GM12878 (cell line): ENCODE measurements around the gene USE1.

ENCODE experiments used
- CHD1 ChIP-seq: IDR thresholded peaks from 2 replicates; pipeline ENCODE4 v1.6.1; 2012; ENCODE audit warnings: low read depth, low read length, improper control_type of control experiment
- CTCF ChIP-seq, 3 experiments: IDR thresholded peaks in 2 of 3; conservative IDR thresholded peaks in 1 of 3; 2 replicates each; pipeline ENCODE4 v1.5.1; 2011; ENCODE audit warnings: low read depth in 3 of 3, low read length in 3 of 3, mild to moderate bottlenecking in 3 of 3, control low read depth in 2 of 3, moderate library complexity in 2 of 3, inconsistent platforms in 1 of 3, mixed read lengths in 1 of 3; ENCODE audit not compliant: control insufficient read depth in 2 of 3, insufficient read depth in 1 of 3; ENCODE audit errors: extremely low read depth in 1 of 3
- EZH2 ChIP-seq: IDR thresholded peaks from 2 replicates; pipeline ENCODE4 v1.6.1; 2012; ENCODE audit warnings: low read depth, mild to moderate bottlenecking, control low read depth, inconsistent platforms, low read length, borderline replicate concordance; ENCODE audit not compliant: control insufficient read depth
- MYB ChIP-seq: fragments of 150-350 bp; IDR thresholded peaks from 2 replicates; pipeline ENCODE4 v1.6.1; 2014; ENCODE audit warnings: mild to moderate bottlenecking, low read depth, low read length, borderline replicate concordance
- PBX3 ChIP-seq: IDR thresholded peaks from 2 replicates; pipeline ENCODE4 v1.6.1; 2011; ENCODE audit warnings: mild to moderate bottlenecking, low read depth, low read length, moderate library complexity; ENCODE audit not compliant: insufficient replicate concordance
- PML ChIP-seq: IDR thresholded peaks from 2 replicates; pipeline ENCODE4 v1.6.1; 2012; ENCODE audit warnings: low read length, inconsistent platforms
- RAD21 ChIP-seq: IDR thresholded peaks from 2 replicates; pipeline ENCODE4 v1.6.1; 2011; ENCODE audit warnings: mild to moderate bottlenecking, low read depth, low read length, moderate library complexity; ENCODE audit not compliant: insufficient read depth
- RFX5 ChIP-seq: IDR thresholded peaks from 2 replicates; pipeline ENCODE4 v1.6.1; 2011; ENCODE audit warnings: low read depth, low read length, improper control_type of control experiment
- SP1 ChIP-seq: IDR thresholded peaks from one replicate; pipeline ENCODE4 v1.6.1; 2011; ENCODE audit warnings: low read depth, low read length
- SPI1 ChIP-seq: IDR thresholded peaks from 2 replicates; pipeline ENCODE4 v1.6.1; 2011; ENCODE audit warnings: low read depth, mild to moderate bottlenecking, low read length, moderate library complexity, borderline replicate concordance; ENCODE audit not compliant: insufficient read depth

- TF ChIP-seq CTCF (IDR thresholded peaks at IDR 0.05 in 2 of 3, conservative IDR thresholded peaks at IDR 0.05 in 1 of 3; ENCODE audit: control insufficient read depth in 2 of 3, extremely low read depth in 1 of 3, insufficient read depth in 1 of 3, low read depth in 3 of 3, low read length in 3 of 3) (no peak), MYB (no peak), RAD21 (no peak), PML (no peak), EZH2 (no peak), PBX3 (no peak), SP1 (no peak), SPI1 (no peak), RFX5 (no peak), CHD1 (no peak)
These were observed 17.5 kb upstream of the USE1 start for GRCh38 chr19:17197666-17198065.
